ENCODE results near the gene SEC14L2.

The SEC14L2 gene

DNA sequence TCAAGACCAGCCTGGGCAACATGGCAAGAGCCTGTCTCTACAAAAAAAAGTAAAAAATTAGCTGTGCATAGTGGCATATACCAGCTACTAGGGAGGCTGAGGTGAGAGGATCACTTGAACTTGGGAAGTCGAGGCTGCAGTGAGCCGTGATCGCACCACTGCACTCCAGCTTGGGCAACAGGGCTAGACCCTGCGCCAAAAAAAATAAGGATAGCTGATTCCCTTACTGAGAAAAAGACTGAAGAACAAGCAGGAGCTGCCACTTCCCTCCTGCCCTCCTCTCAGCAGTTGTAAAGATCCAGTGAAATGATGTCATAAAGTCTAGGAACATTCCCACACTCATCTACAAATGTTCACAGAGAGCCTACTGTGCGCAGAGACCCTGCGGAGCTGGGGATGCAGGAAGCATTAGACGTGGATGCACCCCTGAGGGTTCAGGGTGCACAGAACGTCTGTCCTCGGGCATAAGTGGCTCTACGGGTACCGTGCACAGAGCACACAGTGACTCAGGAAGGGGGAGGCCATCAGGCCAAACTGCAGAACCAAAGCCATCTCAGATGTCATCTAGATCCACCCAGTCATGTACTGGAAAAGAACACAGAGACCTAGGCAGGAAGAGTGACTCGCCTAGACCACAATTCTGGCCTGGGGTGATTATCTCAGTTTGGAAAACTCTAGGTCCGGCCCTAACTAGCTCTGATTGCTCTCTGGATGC lies 11.7 kb downstream of the SEC14L2 start:
- DNase-seq = no peak

DNA sequence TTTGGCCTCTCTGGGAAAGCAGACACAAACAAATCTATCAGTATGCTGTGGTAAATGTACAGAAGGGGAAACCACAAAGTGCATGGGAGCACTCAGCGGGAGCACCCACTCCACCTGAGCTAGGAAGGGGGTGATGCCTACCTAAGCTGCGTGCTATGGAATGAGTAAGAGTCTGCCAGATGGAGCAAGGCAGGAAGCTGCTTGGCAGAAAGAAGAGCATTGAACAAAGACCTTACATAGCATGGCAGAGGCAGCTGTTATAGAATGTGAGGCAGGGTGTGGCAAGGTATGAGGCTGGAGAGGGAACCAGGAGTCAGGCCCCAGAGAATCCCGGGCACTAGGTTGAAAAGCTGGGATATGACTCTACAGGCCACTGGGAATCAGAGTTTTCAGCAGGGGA lies 15.0 kb downstream of the SEC14L2 start:
- DNase-seq = no peak

DNA sequence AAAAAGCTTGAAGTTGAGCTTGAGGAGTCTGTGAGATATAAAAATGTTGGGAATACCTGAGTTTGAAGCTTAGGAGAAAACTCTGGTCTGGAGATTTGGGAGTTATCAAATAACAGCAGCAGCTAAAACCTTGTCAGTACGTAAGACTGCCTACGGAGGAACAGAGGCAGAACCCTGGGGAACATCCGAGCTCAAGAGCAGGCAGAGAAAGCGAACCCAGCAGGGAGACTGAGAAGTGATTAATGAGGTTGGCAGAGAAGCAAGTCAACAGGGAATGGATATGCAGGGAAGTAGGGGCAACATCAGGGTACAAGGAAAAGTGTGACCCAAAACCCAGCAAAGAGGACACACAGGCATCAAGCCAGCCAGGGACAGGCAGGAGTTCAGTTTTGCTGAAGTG lies 16.2 kb downstream of the SEC14L2 start:
- no peak for DNase-seq

DNA sequence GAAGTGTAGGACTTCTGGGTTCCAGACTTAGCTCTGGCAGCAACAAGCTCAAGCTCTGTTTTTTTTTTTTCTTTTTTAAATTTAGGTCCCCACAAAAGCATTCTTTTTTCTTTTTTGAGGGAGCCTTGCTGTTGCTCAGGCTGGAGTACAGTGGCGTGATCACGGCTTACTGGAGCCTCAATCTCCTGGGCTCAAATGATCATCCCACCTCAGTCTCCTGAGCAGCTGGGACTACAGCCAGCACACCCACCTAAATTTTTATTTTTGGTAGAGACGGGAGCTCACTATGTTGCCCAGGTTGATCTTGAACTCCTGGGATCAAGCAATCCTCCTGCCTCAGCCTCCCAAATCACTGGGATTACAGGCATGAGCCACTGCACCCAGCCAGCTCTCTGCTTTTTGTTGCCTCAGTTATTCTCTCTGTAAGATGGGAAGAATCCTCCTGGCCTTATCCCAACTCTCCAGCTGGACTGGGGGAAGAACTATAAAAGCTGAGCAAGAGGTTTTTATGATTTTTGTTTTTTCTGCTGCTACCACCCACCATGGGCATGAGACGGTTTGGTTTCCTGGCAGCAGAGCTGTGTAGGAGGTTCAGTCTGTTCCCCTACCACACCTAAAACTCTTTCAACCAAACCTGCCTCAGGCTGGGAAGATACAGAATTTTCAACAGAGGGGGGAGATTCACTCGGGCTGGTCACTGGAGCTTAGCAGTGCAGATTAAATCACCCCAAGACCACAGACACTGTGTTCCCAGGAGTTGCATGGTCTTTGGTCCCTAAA lies 17.1 kb downstream of the SEC14L2 start:
- DNase-seq = no peak

DNA sequence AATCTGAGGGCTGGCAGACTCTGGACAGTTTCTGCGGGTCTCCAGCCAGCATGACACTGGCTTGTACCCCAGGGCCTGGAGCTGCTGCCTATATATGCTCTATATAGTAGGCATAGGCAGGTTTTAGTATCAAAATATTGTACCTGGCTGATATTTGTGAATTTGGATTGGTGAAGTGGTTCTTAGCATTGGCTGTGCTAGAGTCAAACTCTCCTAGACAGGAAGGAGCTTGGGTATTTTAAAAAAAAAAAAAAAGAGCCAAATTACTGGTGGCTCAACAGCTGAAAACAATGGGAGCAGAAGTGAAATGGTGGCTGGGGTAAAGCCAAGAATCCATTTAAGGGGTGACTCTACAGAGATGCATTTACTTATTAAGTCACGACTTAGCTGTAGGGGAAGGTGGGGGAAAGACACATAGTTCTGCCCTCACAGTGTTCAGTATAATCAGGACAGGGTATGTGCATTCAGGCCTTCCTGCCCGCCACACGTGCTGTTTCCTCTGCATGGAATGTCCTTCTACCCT lies 17.8 kb downstream of the SEC14L2 start:
- DNase-seq = no peak

DNA sequence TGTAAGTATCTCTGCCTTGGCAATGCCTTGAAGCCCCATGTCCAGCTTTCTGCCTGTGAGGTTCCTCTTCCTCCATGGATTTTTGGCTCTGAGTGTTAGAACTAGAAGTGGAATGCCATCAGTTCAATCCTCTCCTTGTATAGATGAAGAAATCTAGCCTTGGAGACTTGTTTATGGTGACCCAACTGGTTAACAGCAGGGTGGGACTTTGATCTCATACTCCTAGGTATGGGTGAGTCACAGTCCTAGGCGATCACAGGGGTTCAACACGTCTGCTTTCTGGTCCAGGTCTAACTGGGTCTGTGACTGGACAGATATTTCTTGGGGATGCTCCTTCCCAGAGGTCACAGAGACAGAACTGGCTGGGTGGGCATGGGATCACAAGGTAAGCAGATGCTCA lies 19.6 kb downstream of the SEC14L2 start:
- no peak for DNase-seq

DNA sequence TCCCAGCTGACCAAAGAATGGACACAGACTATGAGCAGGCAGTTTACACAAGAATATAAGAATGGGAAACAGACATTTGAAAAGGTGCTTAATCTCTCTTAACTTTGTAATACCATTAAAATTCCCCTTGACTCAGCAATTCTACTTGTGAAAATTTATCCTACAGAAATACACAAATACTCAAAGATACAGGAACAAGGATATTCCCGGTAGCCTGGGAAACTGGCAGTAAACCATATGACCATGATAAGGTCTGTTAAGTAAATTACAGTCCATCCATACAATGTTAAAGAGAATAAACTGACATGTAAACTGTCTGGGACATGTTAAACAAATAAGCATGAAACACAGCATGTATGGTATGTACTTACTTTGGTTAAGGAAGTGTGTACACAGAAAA lies 20.0 kb downstream of the SEC14L2 start:
- DNase-seq = no peak

DNA sequence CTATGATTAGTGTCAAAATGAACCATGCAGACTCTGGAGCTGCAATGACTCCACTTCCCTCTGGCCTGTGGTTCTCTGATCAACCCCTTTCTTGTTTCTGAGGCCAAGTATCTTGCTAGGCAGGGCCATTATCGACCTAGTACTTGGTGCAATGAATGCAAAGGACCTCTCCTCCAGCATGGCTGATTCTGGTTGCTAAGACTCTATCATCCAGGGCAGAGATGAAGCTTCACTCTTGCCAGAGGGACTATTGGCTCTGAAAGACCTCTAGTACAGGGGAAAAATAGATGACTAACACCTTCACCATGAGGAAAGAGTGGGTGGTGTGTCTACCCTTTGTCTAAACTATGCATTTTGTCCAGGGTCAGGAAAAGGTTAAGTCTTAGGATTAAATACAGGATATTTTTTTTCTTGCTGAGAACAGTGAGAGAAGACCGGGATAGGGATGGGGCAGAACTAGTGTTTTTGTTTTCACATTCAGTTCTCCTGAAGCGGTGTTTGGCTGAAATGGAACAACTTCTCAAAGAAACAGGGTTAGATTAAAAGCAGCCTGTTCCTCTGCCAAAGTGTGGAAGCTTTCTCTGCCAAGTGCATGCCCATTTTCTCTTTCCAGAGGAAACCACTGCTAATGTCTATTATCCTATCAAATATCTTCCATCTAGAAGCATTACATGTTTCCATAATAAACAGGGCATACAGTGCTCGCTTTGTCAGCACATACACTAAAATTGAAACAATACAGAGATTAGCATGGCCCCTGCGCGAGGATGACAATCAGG lies 23.7 kb downstream of the SEC14L2 start:
- no peak for DNase-seq

DNA sequence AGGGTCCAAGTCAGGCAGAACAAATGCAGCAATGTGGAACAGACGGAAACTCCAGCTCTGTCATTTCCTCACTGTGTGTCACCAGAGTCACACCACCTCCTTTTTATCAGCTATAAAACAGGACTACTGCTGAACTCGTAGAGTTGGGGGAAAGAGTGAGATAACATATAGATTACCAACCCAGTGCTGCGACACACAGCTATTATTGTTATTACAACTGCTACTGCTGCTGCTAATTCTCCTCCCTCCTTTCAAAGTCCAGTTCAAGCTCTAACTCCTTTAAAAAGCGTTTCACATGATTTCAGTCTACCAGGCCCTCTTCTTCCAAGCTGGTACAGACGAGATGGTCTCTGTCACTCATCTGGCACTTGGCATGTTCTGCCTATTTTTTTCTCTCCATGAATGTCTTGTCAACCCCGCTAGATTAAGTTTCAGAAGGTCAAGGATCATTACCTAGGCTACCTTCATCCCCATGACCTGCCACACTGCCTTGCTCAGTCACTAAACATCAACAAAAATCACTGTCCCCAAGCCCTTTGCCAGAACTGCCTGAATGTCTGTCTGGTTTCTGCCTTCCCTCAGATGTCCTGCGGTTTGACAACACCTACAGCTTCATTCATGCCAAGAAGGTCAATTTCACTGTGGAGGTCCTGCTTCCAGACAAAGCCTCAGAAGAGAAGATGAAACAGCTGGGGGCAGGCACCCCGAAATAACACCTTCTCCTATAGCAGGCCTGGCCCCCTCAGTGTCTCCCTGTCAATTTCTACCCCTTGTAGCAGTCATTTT lies 25.1 kb downstream of the SEC14L2 start:
- DNase-seq = no peak

DNA sequence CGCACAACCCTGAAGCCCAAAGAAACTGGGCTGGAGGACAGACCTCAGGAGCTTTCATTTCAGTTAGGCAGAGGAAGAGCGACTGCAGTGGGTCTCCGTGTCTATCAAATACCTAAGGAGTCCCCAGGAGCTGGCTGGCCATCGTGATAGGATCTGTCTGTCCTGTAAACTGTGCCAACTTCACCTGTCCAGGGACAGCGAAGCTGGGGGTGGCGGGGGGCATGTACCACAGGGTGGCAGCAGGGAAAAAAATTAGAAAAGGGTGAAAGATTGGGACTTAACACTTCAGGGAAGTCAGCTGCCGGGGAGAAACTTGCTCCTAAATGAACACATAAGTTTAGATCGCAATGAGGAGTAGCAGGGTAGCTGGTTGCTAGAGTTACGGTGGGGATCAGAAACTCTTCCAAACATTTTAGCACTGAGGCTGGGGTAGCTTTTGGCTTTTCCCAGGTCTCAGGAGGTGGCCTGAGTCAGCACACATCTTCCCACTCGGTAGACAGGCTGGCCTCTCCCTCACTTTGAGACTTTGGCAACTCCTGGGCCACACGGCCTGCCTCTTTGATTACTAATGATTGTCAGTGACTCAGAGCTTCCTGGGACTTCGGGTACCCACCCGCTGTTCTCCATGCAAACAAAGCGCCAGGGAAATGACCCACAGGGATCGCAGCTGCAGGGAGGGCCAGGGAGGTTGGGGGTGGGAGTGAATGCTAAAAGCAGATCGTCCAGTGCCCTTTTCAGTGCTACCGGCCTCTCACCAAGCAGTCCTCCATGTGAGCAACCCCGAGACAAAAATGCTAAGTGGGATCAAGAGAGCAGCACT lies 25.9 kb downstream of the SEC14L2 start:
- DNase-seq = no peak

DNA sequence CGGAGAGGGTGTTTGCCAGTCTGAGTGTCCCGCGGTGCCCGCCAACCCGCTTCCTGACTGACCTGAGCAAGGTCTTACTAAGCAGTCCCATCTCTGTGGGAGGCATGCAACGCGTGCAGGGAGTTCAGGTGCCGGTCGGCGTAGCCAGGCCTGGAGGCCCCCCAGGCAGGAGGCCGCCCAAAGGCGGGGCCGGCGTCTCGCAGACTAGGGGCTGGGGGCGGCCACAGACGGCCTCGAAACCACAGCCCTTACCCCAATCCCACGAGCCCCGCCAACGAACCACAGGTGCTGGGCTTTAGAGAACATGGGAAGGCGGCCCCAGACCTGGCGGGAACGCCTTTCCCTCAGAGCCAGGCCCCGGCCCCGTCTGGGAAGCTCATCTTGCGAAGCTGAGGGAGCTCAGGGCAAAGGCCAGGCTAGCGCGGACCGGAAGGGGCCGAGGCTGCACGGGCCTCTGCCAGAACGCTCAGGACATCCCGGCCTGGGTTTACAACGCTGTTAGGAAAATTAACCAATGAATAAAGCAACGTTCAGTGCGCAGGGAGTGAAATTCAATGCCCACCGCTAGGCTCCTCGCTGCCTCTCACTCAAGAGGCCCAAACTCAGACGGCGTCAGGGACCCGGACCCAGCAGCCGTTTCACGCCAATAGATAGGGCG lies 26.6 kb downstream of the SEC14L2 start:
- DNase-seq = peak; percentile 37

DNA sequence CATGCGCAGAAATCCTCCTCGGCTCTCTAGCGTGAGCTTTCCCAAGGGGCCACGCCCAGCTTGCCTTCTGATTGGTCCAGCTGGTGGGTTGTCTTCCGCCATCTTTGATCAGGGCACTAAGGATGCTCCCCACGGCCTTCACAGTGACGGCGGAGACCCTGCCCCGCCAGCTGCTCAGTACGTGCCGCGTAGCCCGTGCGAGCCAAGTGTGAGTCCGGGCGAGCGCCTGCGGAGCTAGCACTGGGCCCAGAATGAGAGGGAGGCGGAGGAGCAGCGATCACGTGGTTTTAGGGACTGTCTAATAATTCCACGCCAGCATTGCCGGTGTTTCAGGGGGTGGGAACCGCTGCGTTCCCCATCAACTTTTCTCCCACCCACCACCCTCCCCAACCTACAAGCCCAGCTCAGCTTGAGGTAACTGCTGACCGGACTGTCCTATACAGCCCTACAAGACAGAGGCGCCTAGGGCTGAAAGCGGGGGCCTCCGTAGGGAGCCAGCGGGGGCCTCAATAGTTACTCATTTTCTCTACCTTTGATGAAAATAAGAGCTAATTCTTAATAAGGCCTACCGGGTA lies 27.2 kb downstream of the SEC14L2 start:
- peak; percentile 90 for DNase-seq

DNA sequence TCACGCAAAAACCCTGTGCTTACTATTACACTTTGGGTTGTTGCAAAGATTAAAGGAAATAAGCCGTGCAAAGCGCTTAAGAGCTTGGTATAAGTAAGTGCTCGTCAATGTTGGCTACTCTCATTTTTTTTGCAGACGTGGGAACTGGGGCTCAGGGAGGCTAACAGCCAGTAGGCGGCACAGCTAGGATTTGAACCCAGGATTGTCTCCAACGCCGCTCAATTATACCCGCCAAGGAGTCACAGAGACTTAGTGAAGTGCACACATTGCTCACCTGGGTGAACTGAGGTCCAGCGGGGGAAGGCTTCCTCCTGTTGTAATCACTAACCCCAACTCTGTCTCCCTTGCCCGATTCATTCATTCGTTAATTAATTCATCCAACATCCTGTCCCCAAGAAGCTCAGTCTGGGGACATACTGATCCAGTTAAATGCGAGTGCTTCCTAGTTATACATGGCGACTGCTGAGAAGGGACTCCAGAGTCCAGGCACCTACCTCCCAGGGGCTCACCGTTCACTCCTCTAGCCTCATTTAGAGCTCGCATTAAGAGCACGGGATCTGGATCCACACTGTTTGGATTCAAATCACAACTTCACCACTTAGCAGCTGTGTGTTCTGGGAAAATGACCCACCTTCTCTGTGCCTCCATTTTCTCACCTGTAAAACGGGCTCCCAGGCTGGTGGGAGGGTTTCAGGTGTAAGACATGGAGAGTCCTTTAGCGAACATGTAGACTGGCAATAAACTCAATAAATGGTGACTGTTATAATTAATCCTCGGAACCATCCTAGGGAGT lies 27.9 kb downstream of the SEC14L2 start:
- no peak for DNase-seq

DNA sequence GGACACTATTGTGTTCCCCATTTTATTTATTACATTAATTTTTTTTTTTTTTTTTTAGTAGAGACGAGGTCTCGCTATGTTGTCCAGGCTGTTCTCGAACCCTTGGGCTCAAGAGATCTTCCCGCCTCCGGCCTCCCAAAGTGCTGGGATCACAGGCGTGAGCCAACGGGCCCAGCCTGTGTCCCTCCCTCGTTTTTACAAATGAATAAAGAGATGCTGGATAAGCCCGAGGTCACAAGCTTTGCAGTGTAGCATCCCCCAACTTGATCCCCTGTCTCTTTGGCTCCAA lies 28.5 kb downstream of the SEC14L2 start:
- DNase-seq = no peak

DNA sequence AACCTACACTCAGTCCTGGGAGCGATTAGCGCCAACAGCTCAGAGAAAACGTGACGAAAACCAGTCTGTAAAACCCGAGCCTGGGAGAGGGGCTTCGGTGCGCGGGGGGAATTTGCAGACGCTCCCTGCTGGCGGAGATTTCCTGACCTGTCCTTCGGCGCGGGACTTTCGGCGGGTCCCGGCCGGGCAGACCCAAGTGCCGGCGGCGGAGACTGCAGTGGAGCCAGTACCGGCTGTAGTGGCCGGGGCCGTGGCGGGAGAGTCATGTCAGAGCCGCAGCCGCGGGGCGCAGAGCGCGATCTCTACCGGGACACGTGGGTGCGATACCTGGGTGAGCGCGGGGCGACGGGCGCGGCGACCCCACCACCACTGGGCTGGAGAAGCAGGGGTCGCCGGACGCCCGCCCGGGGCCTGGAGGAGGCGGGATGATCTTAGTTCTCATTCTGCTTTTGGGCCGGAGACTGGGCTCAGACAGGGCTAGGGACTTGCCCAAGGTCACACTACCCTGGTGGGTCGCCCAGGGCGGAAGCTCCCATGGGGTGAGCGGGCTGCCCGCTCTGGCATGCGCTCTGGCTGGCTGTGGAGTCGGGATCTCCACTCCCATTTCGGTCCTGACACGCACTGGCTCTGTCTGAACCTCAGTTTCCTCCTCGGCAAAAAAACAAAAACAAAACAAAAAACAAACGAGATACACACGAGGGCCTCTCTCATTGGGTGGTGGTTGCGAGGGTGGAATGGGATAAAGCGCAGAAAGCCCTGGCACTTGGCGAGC lies 29.0 kb downstream of the SEC14L2 start, which contains the start of gene MTFP1:
Gene MTFP1 (plus strand): TSS at position 153 of the 772 bp plus-strand sequence. CDS start 112 bp downstream, at position 265.
- DNase-seq = peak; percentile 44

DNA sequence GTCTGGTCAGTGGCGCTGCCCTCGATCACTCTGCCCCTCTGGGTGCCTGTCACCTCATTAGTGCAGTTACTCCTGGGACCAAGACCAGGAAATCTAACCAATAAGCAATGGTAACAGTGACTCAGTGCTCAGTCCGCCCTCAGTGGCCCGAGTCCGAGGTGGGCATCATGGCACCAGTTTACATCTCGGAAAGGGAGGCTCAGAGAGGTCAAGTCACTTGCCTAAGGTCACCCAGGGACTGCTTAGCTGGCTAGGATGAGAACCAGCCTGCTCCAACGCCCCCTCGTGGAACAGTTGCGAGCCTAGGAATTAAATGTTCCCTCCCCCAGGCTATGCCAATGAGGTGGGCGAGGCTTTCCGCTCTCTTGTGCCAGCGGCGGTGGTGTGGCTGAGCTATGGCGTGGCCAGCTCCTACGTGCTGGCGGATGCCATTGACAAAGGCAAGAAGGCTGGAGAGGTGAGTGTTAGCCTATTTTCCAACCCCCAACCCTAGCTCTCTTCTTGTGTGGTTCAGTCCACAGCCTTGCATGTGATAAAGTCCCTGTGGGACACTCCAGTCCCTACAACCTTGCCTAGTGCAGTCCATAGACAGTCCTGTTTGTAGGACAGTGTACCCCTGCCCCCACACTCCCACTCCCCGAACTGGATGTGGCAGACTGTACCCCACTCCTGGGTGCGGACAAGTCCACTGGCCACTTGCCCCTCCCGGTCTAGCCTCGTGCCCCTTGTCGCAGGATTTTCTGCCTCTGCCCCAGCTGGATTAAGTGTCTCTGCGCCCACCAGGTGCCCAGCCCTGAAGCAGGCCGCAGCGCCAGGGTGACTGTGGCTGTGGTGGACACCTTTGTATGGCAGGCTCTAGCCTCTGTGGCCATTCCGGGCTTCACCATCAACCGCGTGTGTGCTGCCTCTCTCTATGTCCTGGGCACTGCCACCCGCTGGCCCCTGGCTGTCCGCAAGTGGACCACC lies 29.9 kb downstream of the SEC14L2 start:
- DNase-seq = peak; percentile 43

DNA sequence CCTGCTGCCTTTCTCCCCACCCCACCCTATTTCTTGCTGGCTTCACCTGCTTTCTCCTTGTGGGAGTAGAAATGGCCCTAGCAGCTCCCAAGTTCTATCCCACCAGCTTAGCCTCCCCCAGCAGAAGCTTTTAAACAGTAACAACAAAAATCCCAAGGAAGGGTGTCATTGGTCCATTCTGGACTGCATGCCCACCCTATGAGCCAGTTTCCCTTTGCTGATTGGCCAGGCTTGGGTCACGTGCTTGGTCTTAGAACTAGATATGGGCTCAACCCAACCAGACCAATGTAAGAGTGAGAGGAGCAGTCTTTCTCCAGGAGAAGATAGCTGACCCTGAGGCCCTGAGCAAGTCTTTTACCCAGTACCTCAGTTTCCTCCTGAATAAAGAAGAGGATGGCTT lies 31.1 kb downstream of the SEC14L2 start:
- DNase-seq = no peak

DNA sequence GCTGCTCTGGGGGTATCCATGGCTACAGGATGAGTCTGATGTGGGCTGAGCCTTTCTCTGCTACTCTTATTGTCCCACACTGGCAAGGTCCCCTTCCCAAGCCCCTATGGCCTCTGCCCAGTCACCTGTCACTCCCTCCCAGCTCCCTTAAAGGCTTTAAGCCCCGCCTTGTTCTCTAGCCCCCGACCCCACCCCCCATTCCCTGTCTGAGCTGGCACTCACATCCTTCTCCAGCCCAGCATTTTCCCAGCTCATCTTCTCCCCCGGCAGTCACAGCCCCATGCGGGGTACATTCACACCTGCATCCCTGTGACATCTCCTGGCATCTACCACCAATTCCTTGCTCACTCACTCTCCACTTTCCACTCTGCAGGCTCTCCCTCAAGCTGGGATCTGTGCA lies 33.1 kb downstream of the SEC14L2 start:
- no peak for DNase-seq
